Left colon (tissue), 2 donors: Measurements from ENCODE around the gene MAPK1. TPM values are rescaled to one million over a fixed set of nuclear protein-coding genes. Genes with fewer than 3 reads are reported as not detected.
A peak's percentile ranks its signal among the peaks of the same experiment; 100 is the strongest.
"Not testable (repeated sequence)": the region's sequence is repeated elsewhere in the genome, so short reads cannot be mapped to it uniquely, and the experiment has no call there.

Source experiments
- ATAC-seq: fragments of 200-7000 bp; cut with Tn5 transposase; one replicate; pipeline ENCODE4 v1.9.1; 2020; ENCODE audit warnings: mild to moderate bottlenecking, moderate library complexity
- DNase-seq, 2 donors: peaks; one replicate each; pipeline ENCODE4 v3.0.0-alpha.2; 2020
- intact Hi-C, 2 donors: fragments of 100-400 bp; cut with DNase I in 1 of 2; cut with micrococcal nuclease in 1 of 2; formaldehyde crosslinking; loops; one replicate each; pipeline versions ENCODE4 v1.11.2 to v1.14.0; 2022; cut with DNase I, micrococcal nuclease
- long read RNA-seq: library from polyadenylated mRNA; unstranded; transcript quantifications from one replicate; pipeline ENCODE4 v2.0.0, GENCODE V29; 2021
- total RNA-seq, 2 donors: library from RNA; stranded (reverse); fragmentation: NEBNext Ultra II Directional; extraction: Animal tissue kit (Norgen Biotek cat#: 25700); gene quantifications; one replicate each; pipeline ENCODE4 v1.2.1, GENCODE V29; 2021
- donor health status: DM: no; HTN: no; CAD: no.
- donor health status: DM: yes; HTN: yes; CAD: no.

The MAPK1 gene
- 100 to 1,000 TPM; 123 to 144 TPM for total RNA-seq
- long read RNA-seq, full-length matches to known transcripts: 36 of 209 reads
- long read RNA-seq, partial matches to known transcripts: 2 of 209 reads
- long read RNA-seq, other reads (novel, unspliced or antisense): 171 of 209 reads

DNA sequence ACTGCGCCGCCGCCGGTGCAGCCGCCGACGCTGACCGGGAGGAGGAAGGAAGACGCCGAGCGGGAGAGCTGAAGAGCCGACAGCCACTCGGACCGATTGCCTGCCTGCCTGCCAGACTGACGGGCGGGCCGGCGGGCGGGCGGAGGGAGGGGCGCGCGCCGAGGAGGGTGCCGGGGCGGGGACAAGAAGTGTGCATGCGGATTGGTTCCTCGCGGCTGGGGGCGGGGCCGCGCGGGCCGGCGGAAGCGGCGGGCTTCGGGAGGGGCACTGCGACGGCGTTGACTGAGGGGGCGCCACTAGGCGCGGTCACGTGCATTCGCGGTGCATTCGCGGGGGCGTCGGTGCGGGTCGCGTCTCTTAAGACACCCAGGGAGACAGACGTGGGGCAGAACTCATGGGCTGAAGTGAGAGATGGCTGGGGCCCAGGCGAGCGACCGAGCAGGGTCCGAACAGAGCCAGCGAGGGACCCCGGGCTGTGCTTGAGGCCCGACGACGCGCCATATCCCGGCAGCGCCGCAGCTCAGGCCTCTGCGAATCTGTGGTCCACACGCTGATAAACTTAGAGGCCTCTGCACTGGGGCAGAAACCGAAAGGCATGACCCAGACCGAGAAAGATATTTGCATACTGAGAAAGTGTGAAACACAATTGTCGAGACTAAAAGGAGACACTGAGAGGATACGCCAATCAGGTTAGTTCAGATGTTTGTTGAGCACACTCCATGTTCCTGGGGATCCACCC is at the start of gene MAPK1:
Gene MAPK1 (minus strand): TSS at position 118 of the 739 bp plus-strand sequence. CDS start 205 bp downstream, outside the sequence.
- ATAC-seq: peak; percentile 96
- intact Hi-C loops: no loop called here

DNA sequence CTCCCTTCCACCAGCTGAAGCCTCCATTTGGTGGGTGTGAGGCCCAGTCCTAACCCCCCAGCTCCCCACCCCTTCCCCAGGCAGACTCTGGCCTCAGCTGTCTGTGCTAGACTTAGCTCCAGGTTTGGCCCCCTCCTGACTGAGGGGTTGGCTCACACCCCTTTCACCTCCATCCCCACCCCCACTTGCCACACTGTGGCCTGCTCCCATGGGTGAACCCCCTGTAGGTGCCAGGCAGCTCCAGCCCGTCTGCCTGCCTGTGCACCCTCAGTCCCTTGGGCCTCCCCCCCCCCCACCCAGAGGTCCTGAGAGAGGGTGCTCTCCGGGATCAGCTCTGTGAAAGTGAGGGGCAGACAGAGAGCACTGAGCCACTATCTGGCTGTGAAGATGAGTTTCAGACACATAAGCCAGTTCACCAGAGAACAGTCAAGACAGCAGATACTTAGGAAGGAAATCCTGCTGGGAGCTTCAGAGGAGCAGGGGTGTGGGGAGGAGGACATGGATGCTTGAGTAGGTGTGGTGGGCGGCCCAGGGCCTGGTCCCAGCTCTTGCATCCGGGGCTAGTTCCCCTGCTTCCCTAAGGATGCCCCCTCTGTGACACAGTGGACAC is 49.0 kb upstream of the MAPK1 start:
- intact Hi-C loops: no loop called here
- DNase-seq: no peak
- no peak for ATAC-seq

More for the DNA sequence above, at the start of gene MAPK1:
- peak; percentile 91 to 95 for DNase-seq

DNA sequence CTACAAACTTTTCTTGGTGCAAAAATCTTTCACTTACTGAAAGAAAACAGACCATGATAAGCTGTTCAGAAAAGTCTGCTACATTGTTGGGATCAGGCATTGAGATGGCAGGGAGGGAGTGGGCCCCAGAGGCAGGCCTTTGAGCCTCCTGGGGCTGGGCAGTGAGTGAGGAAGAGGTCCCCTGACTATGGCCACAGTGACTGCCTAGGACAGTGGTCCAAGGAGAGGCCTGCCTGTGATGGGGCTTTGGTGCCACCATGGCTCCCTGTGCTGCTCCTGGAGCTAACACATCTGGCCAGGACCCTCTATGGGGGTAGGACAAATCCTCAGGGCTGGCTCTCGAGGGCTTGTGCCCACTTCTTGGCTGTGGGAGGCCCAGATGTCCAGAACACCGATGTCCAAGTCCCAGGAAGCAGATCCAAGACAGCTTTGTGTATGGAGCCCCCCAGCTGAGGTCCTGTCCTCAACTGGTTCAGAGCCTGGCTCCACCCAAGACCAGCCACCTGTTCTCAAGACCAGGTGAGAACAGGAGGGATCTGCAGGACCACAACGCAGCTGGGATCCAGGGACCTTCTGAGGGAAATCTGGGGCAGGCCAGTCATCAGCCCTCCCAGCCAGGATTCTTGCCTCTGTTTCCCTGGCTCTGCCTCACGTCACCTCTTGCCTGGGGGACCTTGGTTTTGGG is 48.3 kb upstream of the MAPK1 start:
- no peak for DNase-seq
- intact Hi-C loops: no loop called here
- no peak for ATAC-seq

DNA sequence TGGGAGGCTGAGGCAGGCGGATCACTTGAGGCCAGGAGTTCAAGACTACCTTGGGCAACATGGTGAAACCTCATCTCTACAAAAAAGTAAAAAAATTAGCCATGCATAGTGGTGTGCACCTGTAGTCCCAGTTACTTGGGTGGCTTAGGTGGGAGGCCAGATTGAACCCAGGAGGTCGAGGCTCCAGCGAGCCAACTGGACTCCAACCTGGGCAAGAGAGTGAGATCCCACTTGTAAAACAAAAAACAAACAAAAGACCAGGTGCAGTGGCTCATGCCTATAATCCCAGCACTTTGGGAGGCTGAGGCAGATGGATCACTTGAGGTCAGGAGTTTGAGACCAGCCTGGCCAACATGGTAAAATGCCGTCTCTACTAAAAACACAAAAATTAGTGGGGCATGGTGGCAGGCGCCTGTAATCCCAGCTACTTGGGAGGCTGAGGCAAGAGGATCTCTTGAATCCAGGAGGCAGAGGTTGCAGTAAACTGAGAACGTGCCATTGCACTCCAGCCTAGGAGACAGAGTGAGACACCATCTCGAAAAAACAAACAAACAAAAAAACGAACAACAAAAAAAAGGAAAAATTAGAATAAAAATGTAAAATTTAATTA is 46.7 kb upstream of the MAPK1 start:
- DNase-seq, intact Hi-C loops, ATAC-seq: not testable (repeated sequence)

DNA sequence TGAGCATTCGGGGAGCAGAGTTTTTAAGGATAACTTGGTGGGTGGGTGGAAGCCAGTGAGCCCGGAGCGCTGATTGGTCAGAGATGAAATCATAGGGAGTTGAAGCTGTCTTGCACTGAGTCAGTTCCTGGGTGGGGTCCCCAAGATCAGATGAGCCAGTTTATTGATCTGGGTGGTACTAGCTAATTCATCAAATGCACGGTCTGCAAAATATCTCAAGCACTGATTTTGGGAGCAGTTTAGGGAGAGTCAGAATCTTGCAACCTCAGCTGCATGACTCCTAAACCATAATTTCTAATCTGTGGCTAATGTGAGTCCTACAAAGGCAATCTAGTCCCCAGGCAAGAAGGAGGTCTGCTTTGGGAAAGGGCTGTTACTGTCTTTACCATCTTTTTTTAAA is 42.9 kb upstream of the MAPK1 start:
- DNase-seq, ATAC-seq, intact Hi-C loops: not testable (repeated sequence)

DNA sequence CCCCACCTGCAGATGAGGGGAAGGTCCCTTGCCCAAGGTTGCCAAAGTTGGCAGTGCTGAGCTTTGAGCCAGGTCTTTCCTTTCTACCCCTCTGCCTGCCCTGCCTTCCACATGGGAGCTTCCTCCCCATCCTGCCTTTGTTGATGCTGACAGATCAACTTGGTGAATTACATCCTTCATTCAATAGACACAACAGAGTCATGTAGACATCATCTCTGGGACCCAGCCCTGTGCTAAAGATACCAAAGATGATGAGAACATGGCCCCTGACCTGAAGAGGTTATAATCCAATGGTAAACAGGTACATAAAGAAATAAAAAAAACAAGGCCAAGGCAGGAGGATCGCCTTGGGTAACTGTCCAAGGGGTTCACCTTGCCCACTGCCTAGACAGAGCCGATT is 42.4 kb upstream of the MAPK1 start:
- DNase-seq (no peak), ATAC-seq (no peak)
- intact Hi-C loops: no loop called here

DNA sequence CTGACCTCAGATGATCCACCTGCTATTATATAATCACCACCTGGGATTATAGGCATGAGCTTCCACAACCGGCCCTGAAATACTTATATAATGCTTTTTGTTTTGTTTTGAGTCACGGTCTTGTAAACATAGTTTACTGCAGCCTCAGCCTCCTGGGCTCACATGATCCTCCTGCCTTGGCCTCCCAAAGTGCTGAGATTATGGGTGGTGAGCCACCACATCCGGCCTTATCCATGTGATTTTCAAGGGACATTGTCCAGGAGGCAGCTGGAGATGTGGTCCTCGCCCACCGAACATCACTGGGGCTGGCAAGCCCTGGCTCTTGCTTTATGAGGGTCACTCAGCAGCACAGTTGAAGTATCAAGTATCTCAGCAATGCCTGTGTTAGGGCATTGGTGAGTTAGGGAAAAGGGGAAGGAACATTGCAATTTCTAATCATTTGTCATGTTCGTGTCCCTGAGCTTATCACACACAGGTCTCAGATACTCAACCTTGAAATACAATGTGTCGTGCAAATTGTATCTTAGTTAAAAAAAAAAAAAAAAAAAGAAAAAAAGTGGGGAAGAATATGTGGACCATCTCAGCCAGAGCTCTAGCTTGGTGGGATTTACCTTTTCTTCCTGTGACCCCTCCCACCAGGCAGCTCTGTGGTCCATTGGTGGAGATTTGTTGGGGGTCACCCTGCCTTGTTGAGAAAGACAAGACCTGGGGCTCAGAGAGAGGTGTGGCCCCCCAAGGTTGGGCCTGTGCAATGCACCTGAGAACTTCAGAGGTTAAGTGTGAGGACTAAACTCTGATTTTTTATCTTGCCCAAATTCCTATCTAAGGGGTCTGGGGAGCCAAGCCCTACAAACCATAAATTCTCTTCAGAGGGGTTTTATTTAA is 40.4 kb upstream of the MAPK1 start:
- intact Hi-C loops: no loop called here
- DNase-seq (no peak), ATAC-seq (no peak)

DNA sequence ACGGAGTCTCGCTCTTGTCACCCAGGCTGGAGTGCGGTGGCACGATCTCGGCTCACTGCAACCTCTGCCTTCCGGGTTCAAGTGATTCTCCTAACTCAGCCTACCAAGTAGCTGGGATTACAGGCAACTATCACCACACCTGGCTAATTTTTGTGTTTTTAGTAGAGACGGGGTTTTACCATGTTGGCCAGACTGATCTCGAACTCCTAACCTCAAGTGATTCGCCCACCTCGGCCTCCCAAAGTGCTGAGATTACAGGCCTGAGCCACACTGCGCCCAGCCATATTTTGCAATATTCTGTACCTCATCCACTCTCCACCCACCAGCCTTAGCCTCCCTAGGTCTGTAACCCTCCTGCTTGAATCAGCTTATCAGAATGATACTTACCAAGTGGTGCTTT is 37.8 kb upstream of the MAPK1 start:
- ATAC-seq, DNase-seq, intact Hi-C loops: not testable (repeated sequence)

DNA sequence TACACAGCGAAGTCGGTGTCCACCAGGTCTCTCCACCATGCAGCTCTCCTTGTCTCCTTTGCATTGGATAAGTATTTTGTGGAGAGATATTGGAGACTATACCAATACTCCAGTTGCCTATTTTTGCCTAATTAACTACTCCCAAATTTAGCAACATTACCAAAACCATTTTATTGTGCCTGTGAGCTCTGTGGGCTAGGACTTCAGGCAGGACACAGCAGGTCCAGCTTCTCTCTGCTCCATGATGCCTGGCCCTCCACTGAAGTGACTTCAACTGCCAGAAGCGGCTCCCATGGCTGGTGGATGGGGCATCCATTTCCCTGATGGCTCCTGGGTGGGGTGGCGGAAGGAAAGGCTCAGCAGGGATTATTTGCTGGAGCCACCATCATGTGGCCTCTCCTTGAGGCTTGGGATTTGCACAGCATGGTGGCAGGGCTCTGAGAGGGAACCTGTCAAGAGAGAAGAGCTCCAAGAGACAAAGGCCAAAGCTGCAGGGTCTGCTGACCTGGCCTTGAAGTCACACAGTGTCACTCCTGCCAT is 36.9 kb upstream of the MAPK1 start:
- ATAC-seq (no peak), DNase-seq (no peak)
- intact Hi-C loops: no loop called here

DNA sequence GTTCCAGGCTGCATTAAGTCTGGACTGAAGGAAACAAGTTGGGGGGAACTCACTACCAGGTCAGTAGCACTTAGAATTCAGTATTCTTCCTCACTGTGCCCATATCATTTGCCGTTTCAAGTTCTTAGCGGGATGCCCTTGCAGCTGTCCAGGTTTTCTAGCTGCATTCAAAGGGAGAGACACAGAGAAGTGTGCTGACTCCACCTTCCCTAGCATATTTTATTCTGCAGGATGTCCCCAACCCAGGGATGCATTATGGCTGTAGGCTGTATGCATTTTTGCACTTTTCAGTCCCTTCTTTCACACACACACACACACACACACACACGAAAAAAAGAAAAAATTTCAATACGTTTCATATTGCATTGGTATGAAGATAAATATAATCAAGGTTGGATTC is 35.8 kb upstream of the MAPK1 start:
- intact Hi-C loops: no loop called here
- ATAC-seq: no peak
- DNase-seq: no peak

DNA sequence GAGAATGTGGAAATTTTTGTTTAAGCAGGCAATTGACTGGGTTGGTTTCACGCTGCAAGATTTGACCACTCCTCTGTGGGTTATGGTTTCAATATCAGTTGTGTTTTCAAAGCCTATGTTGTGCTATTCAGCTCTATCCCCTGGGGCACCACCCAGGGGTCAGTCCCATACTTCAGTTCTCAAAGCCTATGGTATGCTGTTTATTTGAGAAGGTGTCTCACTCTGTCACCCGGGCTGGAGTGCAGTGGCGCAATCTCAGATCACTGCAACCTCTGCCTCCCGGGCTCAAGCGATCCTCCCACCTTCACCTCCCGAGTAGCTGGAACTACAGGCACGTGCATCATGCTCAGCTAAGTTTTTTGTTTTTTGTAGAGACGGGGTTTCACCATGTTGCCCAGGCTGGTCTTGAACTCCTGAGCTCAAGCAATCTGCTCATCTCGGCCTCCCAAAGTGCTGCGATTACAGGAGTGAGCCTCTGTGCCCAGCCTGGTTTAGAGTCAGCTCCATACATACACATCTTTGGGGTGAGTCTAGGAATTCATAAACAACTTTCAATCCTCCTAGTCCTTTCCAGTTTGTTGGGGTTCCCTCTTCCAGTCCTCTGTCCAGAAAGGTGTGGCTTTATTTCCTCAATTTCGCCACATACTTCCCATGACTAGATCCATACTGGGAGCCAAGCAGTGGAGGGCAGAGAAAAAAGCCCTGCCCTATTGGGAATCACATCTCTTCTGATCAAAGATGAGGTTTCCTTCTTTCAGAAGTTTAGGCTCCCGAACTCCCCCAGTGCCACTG is 35.0 kb upstream of the MAPK1 start:
- intact Hi-C loops: no loop called here
- ATAC-seq (no peak), DNase-seq (no peak)

DNA sequence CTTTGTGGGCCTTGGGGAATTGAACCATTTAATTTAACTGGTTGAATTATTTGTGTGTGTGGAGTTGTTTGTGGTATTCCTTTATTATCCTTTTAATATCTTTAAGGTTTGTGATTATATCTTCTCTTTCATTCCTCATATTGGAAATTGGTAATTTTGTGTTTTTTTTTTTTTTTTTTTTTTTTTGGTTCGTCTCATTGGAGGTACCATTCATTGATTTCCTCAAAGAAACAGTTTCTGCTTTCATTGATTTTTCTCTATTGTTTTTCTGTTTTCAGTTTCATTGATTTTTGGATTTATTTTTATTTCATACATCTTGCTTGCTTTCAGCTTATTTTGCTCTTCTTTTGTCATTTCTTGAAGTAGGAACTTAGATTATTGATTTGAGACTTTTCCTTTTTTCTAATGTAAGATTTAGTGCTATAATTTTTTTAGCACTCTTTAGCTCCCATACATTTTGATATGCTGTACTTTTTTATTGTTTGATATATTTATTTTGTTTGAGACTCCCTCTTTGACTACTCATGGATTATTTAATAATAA is 31.0 kb upstream of the MAPK1 start:
- intact Hi-C loops: no loop called here
- ATAC-seq: no peak
- DNase-seq: no peak

DNA sequence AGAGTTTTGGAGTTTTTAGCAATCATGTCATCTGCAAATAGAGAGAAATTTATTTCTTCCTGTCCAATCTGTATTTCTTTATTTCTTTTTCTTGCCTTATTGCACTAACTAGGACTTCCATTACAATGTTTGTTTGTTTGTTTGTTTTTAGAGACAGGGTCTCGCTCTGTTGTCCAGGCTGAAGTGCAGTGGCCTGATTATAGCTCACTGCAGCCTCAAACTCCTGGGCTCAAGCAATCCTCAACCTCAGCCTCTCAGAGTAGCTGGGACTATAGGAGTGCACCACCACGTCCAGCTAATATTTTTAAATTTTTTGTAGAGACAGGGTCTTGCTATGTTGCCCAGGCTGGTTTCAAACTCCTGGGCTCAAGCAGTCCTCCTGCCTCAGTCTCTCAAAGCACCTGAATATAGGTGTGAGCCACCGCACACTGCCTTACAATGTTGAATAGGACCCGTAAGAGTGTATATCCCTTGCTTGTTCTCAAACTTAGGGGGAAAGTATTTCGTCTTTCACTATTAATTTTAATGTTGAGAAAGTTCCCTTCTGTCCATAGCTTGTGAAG is 29.6 kb upstream of the MAPK1 start:
- intact Hi-C loops: no loop called here
- ATAC-seq: no peak

DNA sequence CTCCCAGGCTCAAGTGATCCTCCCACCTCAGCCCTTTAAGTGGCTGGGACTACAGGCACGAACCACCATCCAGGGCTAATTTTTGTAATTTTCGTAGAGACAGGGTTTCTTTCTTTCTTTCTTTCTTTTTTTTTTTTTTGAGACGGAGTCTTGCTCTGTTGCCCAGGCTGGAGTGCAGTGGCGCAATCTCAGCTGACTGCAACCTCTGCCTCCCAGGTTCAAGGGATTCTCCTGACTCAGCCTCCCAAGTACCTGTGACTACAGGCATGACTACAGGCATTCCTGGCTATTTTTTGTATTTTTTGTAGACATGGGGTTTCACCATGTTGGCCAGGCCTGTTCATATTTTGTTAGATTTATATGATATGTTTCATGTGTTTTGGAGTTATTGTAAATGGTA is 28.8 kb upstream of the MAPK1 start:
- DNase-seq, intact Hi-C loops, ATAC-seq: not testable (repeated sequence)

More for the DNA sequence above, 29.6 kb upstream of the MAPK1 start:
- no peak for DNase-seq

DNA sequence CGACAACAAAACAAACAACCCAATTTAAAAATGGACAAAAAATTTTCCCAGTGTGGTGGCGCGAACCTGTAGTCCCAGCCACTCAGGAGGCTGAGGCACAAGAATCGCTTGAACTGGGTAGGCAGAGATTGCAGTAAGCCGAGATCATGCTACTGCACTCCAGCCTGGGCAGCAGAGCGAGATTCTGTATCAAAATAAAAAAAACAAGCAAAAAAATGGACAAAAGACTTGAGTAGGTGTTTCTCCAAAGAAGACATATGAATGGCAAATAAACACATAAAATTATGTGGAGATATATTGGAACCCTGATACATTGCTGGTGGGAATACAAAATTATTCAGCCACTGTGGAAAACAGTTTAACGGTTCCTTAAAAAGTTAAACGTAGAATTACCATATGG is 27.4 kb upstream of the MAPK1 start:
- intact Hi-C loops: no loop called here
- DNase-seq (no peak), ATAC-seq (no peak)

DNA sequence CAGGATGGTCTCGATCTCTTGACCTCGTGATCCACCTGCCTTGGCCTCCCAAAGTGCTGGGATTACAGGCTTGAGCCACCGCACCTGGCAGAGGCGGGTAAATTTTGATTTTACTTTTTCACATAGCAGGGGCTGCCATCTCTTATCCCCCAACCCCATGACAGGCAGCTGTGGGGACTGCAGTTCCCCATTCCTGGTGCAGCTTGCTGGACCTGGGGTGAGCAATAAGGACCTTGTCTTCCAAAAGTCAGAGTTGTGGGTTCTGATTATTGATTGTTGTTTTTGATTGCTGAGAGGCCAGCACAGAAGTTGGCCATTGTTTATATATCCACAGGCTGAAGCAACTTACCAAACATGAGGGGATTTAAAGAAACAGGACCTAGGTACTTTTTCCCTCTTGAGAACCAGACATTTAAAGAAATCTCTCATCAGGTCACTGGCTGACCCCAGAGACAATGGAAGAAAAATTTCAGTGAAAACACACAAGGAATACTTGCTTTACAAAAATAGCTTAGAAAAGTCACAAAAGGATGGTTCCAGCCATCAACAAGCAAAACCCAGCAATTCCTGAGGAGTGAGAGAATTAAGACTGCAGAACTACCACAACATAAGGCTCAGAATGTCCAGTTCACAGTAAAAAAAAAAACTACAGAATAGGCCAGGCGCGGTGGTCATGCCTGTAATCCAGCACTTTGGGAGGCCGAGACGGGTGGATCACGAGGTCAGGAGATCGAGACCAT is 22.0 kb upstream of the MAPK1 start:
- ATAC-seq: no peak
- DNase-seq: no peak
- intact Hi-C loops: no loop called here
